Measurements from ENCODE around the gene TTC23.
"Not testable (repeated sequence)": the region's sequence is repeated elsewhere in the genome, so short reads cannot be mapped to it uniquely, and the experiment has no call there.

The TTC23 gene

DNA sequence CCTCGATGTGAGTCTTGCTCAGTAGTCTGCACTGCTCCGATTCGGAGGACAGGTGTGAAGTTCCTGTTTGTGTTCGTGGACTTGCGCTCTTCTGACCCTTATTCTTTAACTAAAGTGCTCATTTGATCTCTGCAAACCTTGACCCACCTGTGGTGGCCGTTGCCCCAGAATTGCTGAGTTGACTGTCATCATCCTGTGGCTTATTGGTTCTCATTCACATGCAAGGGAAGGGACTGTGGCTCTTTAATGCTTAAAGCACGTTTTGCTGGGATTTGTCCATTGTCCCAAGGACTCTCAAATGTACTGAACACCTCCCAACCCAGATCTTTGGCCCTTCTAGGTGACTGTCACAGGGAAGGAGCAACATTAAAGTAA, 131.1 kb downstream of the TTC23 start:
- no peak for FAIRE-seq

DNA sequence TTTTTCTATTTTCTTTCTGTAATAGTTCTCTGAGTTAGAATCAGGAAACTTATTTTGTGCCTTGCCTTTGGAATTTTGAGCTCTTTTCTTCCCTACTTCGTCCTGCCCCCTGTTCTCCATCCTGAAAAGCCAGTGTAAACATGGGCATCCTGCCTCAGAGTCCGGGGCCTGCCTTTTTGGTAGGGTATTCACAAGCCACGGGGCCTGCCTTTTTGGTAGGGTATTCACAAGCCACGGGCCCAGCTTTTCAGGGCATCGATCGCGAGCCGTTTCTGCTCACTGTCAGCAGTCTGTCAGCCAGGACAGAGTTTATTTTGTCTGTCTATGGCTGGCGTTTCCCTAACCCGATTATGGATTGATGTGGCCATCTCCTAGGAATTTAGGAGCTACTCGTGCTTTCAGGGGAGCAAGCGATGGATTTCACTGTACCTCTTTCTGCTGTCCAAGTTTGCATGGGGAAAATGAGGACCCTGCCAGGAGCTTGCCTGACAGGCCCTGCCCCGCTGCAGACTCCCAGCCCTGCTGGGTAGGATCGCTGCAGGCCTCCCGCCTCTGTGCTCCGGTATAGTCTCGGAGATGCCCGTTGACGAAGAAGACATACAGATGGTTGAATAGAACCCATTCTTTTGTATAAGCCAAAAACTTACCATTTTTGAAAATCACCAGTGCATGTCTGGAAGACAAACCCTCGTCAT, 131.7 kb downstream of the TTC23 start:
- no peak for FAIRE-seq

DNA sequence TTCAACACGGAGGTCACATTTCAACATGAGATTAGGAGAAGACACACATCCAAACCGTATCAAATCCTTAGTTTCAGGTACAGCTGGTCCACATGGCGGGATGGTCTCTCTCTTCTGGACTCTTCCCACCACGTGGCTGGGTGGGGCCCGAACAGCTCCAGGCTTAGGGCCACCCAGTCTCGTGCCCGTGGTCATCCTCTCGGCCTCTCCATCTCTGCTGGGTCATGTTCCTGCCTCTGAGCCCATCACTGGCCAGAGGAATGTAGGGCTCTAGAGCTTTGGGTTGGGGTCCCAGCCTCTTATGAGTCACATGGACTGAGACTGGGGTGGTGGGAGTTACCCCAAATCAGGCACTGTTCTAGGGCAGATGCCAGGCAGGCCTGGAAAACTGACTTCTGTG, 132.3 kb downstream of the TTC23 start:
- FAIRE-seq = no peak

DNA sequence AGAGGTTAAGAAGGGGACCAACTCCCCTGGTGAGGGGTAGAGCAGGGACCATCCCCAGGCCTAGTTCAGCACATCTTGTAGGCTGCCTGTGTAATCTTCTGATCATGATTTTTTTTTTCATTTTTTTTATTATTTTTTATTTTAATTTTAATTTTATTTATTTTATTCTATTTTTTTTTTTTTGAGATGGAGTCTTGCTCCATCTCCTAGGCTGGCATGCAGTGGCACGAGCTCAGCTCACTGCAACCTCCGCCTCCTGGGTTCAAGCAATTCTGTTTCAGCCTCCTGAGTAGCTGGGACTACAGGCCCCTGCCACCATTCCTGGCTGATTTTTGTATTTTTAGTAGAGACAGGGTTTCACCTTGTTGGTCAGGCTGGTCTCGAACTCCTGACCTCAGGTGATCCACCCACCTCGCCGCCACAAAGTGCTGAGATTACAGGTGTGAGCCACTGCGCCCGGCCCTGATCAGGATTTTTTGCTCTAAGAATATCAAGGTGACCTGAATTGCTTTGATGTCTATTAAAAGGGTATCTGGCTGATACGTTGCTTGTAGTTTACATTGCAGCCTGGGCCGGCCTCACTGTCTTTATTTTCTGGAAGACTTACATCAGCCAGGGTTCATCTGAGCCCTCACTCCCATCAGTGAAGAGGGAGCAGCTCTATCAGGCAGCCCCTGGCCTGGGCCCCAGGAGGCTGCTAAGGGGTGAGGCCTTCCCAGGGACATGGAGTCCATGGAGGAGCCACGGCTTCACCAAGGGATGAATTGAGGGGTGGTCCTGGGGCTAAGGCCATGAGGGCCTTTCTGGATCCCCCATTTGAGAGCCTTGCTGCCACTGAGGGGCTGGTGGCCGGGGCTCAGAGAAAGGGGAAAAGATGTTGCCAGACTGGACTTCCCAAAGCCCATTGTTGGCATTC, 133.8 kb downstream of the TTC23 start:
- no peak for FAIRE-seq

DNA sequence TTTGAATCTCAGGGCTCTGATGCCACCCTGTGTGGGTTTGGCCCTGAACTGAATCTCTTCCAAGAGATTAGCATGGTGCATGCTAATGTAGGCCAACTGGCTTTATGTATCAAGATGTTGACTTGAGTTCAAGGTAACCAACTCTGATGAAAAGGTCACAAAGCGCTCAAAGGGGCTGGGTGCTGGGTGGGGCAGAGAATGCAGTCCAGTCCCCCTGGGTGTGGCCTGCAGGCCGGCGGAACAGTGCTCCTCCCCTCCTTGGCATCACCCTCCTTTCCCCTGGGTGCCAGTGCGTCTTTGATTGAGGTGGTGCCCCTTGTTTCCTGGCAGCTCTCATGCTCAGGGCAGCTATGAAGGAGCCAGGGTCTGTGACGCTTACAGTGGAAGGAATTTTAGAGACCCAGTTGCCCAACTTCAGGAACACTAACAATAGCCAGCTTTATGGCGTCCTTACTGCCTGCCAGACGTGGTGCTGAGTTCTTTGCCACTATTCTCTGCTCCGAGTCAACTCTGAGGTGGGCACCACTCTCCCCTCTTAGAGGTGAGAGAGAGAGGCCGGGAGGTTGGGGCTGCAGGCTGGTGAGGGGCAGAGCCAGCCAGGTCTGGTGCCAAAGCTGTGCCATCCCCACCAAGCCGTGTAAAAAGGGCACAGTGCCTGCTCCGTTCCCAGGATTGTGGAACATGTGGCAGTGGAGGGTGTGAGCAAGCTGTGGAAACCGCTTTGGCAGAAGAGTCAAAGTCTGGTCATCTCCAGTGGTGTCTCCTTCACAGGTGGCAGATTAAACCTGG, 134.7 kb downstream of the TTC23 start:
- FAIRE-seq = no peak

DNA sequence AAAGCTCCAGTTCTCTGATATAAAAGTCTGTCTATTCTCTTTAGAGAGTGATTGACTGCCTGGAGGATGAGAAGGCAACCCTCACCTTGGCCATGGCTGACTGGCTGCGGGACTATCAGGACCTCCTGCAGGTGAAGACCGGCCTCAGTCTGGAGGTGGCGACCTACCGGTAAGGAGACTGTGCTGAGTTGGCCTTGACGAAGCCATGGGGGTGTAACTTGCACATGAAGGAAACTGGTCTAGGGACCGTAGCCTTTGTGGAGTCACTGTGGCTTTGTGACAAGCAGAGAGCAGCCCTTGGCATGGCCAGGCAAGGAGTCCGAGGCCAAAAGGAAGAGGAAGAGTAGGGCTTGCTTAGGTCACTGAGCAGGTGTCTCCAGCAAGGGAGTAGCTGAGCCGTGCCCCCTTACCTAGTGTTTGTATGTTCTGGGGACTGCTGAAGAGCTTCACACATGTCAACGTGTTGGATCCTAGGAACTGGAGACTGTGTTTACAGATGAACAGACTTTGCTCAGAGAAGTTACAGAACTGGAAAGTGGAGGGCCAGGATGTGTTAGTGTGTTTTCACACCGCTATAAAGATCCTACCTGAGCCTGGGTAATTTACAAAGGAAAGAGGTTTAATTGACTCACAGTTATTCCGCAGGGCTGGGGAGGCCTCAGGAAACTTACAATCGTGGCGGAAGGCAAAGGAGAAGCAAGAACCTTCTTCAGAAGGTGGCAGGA, 135.7 kb downstream of the TTC23 start:
- FAIRE-seq = no peak

DNA sequence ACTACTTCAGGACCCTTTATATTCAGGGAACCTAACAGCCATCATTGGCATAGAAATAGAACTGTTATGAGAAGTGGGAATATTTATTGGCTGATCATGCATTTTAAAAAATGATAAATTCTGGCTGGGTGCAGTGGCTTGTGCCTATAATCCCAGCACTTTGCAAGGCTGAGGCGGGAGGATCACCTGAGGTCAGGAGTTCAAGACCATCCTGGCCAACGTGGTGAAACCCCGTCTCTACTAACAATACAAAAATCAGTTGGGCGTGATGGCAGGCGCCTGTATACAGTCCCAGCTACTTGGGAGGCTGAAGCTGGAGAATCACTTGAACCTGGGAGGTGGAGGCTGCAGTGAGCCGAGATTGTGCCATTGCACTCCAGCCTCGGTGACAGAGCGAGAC, 137.7 kb downstream of the TTC23 start:
- FAIRE-seq = not testable (repeated sequence)

DNA sequence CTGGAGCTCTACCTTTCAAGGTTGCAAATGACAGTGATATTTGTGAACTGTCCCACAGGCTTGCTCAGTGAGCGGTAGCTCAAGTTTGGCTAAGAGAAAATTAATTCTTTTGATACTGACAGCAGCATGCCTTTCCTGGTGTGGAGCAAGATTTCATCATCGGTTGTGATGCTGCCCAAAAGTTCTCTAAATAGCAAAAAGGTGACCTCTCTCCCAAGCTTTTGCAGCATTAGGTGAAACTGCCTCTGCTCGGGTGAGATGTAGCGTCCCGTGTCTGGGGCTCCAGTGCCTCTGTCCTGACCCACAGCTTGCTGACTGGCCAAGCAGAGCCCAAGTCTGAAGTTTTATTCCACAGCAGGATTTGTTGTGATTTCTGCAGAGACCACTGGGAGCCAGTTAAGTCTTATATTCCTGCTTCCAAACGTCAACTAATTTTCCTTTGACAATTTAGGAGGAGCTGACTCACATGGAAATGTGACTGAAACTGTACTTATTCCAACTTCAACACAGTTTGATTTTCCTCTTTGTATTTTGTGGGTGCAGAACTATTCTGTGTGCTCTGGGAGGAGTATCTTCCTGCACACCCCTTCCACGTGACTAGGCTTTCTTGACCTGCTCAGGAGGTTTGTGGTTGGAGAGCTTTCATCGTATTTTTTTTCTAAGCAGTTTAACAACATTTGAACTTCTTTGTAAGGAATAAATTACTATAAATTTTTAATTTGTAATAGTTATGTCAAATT, 138.6 kb downstream of the TTC23 start:
- FAIRE-seq = no peak

DNA sequence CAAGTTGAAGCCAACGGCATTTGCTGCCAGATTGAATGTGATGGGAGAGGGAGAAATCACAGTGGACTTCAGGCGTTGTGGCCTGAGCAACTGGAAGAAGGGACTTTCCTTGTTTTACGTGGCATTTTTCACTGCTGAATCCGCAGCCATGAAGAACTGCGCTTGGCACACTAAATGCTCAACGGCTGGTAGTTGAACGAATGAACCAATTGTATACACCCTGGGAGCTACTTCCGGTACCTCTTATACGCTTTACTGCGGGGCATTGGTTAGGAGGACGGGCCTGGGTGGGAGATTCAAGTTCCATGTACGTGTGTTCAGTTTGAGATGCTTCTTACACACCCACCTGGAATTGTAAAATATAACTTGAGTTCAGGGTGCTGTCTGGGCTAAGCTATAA, 139.3 kb downstream of the TTC23 start:
- FAIRE-seq = no peak

DNA sequence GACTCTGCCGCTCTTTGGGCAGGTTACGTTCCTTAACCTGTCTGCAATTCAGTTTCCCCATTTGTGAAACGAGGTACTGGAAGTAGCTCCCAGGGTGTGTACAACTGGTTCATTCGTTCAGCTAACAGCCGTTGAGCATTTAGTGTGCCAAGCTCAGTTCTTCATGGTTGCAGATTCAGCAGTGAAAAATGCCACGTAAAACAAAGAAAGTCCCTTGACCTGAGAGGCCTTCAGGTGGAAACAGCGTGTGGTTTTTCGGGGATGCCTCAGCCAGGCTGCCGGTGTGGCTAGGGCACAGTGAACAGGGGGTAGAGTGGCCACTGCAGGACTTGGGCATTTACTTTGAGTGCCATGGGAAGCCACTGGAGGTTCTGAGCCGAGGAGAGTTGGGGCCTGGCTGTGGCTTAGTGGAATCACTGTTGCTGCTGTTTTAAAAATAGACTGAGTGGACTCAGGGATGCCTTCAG, 139.8 kb downstream of the TTC23 start:
- no peak for FAIRE-seq

DNA sequence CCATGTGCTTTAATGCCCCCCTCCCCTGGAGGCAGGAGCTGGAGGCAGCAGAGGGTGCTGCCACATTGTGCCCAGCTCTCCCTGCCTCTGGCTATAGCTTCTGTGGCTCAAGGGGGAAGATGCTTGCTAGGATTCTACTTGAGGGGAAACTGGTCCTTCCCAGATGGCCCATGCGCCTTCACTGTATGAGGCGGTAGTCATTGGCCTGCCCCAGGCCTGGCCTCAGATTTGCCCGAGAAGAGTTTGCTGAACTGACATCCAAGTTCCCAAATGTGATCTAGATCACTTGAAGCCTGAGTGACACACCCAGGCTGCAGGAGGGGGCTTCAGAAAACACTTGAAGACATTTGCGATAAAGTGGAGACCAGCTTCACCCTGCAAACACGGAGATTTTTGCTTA, 140.4 kb downstream of the TTC23 start:
- no peak for FAIRE-seq

DNA sequence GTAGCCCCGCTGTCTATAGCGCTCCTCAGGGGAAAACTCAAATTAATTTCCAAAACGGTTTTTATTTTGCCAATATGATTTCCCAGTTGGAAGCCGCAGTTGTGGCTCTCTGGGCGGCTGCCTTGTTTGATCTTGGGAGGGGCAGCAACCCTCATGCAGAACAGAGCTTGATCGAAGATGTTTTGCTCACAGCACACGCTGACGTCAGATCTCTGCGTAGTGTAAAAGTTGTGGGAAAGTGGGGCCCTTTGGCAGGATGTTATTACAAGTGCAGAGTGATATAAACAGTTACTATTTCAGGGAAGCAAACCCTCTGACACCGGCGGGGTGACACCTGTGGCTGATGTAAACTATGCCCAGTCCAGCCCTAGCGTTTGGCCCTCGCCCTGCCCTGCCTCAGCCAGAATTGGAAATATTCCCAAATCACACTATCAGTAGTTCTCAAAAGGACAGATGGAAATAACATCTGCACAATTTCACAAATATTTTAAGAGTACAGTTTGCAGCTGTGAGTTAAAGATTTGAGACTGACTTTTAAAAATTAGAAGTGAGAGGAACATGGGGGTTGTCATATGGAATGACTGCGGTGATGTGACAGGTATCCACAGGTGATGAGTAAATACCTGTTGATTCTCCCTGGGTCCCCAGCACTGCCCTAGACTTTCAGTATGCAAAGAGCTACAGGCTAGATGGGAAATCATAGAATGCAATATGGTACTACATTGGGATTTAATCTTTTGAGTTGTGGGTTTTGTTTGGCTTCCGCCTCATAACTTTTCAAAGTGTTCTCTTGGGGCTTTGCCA, 142.8 kb downstream of the TTC23 start:
- FAIRE-seq = no peak

DNA sequence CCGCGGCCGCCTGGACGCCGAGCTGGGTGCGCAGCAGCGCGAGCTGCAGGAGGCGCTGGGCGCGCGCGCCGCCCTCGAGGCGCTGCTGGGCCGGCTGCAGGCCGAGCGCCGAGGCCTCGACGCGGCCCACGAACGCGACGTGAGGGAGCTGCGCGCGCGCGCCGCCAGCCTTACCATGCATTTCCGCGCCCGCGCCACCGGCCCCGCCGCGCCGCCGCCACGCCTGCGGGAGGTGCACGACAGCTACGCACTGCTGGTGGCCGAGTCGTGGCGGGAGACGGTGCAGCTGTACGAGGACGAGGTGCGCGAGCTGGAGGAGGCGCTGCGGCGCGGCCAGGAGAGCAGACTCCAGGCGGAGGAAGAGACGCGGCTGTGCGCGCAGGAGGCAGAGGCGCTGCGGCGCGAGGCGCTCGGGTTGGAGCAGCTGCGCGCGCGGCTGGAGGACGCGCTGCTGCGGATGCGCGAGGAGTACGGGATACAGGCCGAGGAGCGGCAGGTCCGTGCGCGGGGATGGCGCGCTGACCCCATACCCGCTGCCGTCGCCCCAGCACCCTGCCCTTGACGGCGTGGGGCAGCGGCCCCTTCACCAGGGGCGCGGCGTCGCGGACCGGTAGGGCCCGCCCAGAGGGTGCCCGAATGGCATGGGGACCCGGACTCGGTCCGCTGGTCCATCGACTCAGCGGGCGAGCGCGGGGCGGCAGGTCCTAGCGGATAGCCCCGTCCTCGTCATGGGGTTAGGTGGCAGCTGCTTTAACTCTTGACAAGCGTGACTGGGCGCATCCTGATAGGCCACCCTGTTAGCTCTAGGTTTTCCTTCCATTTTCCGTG, 143.7 kb downstream of the TTC23 start:
- no peak for FAIRE-seq

DNA sequence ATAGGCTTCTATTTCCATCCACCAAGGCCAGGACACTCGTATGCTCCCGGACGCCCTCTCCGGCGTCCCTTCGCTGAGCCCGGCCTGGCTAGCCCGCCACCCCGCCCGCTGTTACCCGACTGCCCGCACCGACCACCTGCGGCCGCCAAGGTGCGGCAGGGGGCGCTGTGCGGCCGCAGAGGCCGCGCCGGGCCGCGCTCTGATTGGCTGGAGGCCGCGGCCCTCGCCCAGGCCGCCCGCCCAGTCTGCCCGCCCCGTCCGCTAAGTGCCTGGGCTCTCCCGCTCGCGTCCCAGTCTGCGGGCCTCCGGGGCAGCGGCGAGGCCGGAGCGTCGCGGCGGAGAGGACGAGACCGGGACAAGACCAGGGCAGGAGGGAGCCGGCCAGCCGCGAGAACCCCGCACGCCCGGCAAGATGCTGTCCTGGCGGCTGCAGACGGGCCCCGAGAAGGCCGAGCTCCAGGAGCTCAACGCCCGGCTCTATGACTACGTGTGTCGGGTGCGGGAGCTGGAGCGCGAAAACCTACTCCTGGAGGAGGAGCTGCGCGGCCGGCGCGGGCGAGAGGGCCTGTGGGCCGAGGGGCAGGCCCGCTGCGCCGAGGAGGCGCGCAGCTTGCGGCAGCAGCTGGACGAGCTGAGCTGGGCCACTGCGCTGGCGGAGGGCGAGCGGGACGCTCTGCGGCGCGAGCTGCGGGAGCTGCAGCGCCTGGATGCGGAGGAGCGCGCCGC, 144.4 kb downstream of the TTC23 start, which contains the start of gene SYNM:
Gene SYNM (plus strand): TSS at position 293 of the 726 bp plus-strand sequence. CDS start 120 bp downstream, at position 413.
- FAIRE-seq = no peak

DNA sequence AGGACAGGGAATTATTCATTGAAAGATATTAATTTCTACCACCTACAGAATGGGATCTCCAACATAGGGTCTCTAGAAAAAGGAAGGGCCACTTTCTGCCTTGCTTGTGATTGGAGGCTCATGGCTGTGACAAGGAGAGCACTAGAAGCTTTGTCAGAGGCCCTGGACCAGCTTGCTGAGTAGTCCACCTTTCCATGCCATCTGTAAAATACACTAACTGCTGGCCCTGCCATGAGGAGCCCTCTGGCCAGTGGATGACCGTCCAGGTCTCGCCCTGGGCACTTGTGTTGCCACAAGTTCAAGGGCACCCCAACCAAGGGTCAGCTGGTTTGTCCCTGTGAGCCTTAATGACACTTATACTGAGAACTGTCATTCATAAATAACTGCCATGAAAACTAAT, 146.1 kb downstream of the TTC23 start:
- FAIRE-seq = no peak

DNA sequence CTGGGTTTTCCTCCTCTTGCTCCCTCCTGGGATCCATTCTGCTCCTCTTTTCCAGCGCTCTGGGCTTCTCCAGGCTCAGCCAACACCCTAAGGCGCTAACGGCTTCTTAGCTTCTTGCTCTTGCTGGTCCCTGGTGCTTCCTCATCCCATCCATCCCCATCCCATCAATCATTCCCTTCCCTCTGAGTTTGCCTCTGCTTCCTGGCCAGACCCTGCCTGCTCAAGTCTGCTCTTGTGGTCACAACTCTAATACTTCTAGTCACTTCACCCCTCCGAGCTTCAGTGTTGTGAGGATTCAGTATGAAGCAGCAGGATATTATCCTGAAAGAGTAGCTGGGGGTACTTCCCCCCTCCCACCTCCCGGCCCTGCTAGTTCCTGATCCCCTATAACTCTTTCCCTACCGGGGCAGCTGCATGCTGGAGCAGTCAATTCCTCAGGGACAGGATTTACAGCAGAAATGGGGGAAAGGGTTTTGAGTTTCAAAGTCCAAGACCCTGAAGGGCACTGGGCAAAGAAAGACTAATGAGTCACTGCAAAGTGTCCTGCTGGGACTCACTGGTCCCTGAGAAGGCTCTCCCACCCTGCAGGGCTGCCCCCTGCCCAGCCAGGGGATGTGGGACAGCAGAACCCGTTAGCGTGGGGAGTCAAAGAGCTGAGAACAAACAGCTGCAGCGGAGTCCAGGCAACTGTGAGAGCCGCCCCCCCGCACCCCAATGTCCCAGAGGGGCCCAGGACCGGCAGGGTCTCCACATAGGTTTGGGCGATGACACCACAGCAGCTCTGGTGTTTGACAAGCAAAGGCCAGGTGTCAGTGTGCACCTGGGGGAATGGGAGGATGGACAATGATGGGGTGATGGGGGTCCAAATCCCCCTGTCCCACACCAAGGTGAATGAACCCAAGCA, 146.8 kb downstream of the TTC23 start:
- FAIRE-seq = no peak

DNA sequence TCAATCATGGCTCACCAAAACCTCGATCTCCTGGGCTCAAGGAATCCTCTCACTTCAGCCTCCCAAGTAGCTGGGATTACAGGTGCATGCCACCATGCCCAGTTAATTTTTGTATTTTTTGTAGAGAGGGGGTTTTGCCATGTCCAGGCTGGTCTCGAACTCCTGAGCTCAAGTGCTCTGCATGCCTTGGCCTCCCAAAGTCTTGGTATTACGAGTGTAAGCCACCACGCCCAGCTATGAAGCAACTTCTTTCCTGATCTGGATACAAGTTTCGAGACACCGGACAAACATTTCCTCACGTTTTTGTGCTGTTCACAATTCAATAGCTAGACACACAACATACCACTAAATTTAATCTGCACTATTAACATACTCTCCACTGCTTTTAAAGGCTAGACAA, 147.9 kb downstream of the TTC23 start:
- FAIRE-seq = no peak

Data from endometrium (tissue), 2 donors.